Measurements from ENCODE around the gene GIMAP6.
"Not testable (repeated sequence)": the region's sequence is repeated elsewhere in the genome, so short reads cannot be mapped to it uniquely, and the experiment has no call there.

The GIMAP6 gene

GRCh38 chr7:150626696-150627095, 5.5 kb downstream of the GIMAP6 start:
- CTCF ChIA-PET = no interaction called here
- no peak for TF ChIP-seq CTCF (IDR thresholded peaks at IDR 0.05; ENCODE audit: insufficient read depth, low read length, missing control alignments)
- POLR2A ChIA-PET = no interaction called here
- no peak for DNase-seq (ENCODE audit: low read depth, low spot score)
- H3K4me3 ChIP-seq (ENCODE audit: low read depth, low read length) = no peak overlapping the region

GRCh38 chr7:150621376-150621775, 10.8 kb downstream of the GIMAP6 start:
- ChIA-PET POLR2A (no interaction called here), CTCF (no interaction called here)
- no peak for DNase-seq (ENCODE audit: low read depth, low spot score)
- no peak overlapping the region for H3K4me3 ChIP-seq (ENCODE audit: low read depth, low read length)
- no peak for TF ChIP-seq CTCF (IDR thresholded peaks at IDR 0.05; ENCODE audit: insufficient read depth, low read length, missing control alignments)

- TF ChIP-seq CTCF (IDR thresholded peaks at IDR 0.05; ENCODE audit: insufficient read depth, low read length, missing control alignments) = no peak
- no peak overlapping the region for H3K4me3 ChIP-seq (ENCODE audit: low read depth, low read length)
- CTCF ChIA-PET = no interaction called here
- POLR2A ChIA-PET = no interaction called here
- DNase-seq (ENCODE audit: low read depth, low spot score) = no peak
Measured at GRCh38 chr7:150620617-150621371, 11.4 kb downstream of the GIMAP6 start.

- no peak for TF ChIP-seq CTCF (IDR thresholded peaks at IDR 0.05; ENCODE audit: insufficient read depth, low read length, missing control alignments)
- ChIA-PET CTCF (no interaction called here), POLR2A (no interaction called here)
- no peak overlapping the region for H3K4me3 ChIP-seq (ENCODE audit: low read depth, low read length)
- DNase-seq (ENCODE audit: low read depth, low spot score) = no peak
Measured at GRCh38 chr7:150620061-150620460, 12.1 kb downstream of the GIMAP6 start.

GRCh38 chr7:150615221-150615755, 16.9 kb downstream of the GIMAP6 start:
- POLR2A ChIA-PET; CTCF ChIA-PET; DNase-seq (ENCODE audit: low read depth, low spot score); H3K4me3 ChIP-seq (ENCODE audit: low read depth, low read length): not testable (repeated sequence)

GRCh38 chr7:150614426-150614825, 17.8 kb downstream of the GIMAP6 start:
- DNase-seq (ENCODE audit: low read depth, low spot score); CTCF ChIA-PET; POLR2A ChIA-PET; H3K4me3 ChIP-seq (ENCODE audit: low read depth, low read length): not testable (repeated sequence)

GRCh38 chr7:150613880-150614279, 18.3 kb downstream of the GIMAP6 start:
- no peak overlapping the region for H3K4me3 ChIP-seq (ENCODE audit: low read depth, low read length)
- CTCF ChIA-PET = no interaction called here
- no peak for TF ChIP-seq CTCF (IDR thresholded peaks at IDR 0.05; ENCODE audit: insufficient read depth, low read length, missing control alignments)
- no peak for DNase-seq (ENCODE audit: low read depth, low spot score)
- POLR2A ChIA-PET = no interaction called here

Data from AG04449 (cell line).